ENCODE measurements around the gene ITGAL.

DNA sequence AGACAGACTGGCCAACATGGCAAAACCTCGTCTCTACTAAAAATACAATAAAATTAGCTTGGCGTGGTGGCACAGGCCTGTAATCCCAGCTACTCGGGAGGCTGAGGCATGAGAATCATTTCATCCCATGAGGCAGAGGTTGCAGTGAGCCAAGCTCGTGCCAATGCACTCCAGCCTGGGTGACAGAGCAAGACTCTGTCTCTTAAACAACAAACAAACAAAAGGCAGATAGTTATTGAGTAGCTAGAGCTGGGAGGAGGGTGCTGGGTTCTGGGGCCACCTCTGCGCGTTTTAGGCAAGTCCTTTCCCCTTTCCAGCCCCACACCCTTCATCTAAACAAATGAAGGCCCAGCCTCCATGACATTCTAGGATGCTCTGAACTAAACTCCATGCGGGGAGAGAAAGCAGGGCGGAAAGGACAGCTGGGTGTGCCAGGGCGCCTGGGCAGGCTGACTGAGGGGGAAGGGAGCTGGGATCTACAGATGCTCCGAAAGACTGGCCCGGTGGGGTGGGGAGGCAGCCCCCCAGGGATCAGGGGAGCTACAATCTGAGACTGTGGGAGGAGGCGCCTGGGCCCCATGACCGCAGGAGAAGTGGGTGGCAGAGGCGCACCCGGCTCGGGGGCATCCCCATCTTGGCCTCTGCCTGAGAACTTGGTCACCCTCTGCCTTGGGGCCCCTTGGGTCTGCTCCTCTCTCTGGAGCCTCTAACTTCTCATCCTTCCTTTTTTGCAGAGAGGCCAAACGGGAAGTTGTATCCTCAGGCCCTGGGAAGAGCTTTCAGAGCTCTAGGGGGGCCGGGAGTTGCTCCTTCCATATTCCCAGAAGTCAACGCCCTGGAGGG, 910 bp downstream of the ITGAL start:
- TF ChIP-seq, protein P1, sequence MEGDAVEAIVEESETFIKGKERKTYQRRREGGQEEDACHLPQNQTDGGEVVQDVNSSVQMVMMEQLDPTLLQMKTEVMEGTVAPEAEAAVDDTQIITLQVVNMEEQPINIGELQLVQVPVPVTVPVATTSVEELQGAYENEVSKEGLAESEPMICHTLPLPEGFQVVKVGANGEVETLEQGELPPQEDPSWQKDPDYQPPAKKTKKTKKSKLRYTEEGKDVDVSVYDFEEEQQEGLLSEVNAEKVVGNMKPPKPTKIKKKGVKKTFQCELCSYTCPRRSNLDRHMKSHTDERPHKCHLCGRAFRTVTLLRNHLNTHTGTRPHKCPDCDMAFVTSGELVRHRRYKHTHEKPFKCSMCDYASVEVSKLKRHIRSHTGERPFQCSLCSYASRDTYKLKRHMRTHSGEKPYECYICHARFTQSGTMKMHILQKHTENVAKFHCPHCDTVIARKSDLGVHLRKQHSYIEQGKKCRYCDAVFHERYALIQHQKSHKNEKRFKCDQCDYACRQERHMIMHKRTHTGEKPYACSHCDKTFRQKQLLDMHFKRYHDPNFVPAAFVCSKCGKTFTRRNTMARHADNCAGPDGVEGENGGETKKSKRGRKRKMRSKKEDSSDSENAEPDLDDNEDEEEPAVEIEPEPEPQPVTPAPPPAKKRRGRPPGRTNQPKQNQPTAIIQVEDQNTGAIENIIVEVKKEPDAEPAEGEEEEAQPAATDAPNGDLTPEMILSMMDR (IDR thresholded peaks at IDR 0.05): no peak
- TF ChIP-seq POLR2A (IDR thresholded peaks at IDR 0.05): no peak

All from testis (tissue), 2 donors.